HCT116 (cell line): ENCODE results near the gene FAM237B.
"Not testable (repeated sequence)": the region's sequence is repeated elsewhere in the genome, so short reads cannot be mapped to it uniquely, and the experiment has no call there.

Source experiments
- CTCF ChIP-seq, 3 experiments: fragments of 200-600 bp in 1 of 3; sonication (generic) in 1 of 3; IDR thresholded peaks in 2 of 3; conservative IDR thresholded peaks in 1 of 3; 2 replicates each; pipeline ENCODE4 v1.5.1; 2012 to 2017; ENCODE audit warnings: low read depth in 2 of 3, low read length in 2 of 3, antibody characterized with exemption in 1 of 3, borderline replicate concordance in 1 of 3, control low read depth in 1 of 3, mild to moderate bottlenecking in 1 of 3, mixed read lengths in 1 of 3, mixed run types in 1 of 3, moderate library complexity in 1 of 3; ENCODE audit not compliant: insufficient read depth in 1 of 3
- EZH2 ChIP-seq: fragments of 200-600 bp; sonication (generic); IDR thresholded peaks from 2 replicates; pipeline ENCODE4 v1.6.1; 2017; ENCODE audit warnings: antibody characterized with exemption, mixed run types
- POLR2AphosphoS5 ChIP-seq: IDR thresholded peaks from 2 replicates; pipeline ENCODE4 v1.6.1; 2011; ENCODE audit warnings: mild to moderate bottlenecking, low read depth, low read length, moderate library complexity
- RAD21 ChIP-seq: IDR thresholded peaks from 2 replicates; pipeline ENCODE4 v1.6.1; 2012; ENCODE audit warnings: low read depth, mild to moderate bottlenecking
- SIN3A ChIP-seq: IDR thresholded peaks from 2 replicates; pipeline ENCODE4 v1.6.1; 2012; ENCODE audit warnings: low read depth
- SP1 ChIP-seq: IDR thresholded peaks from 2 replicates; pipeline ENCODE4 v1.6.1; 2012; ENCODE audit warnings: low read depth
- YY1 ChIP-seq: IDR thresholded peaks from 2 replicates; pipeline ENCODE4 v1.6.1; 2011; ENCODE audit warnings: low read length, low read depth, moderate library complexity, mild to moderate bottlenecking; ENCODE audit not compliant: insufficient replicate concordance; ENCODE audit errors: extremely low read depth
- ZBTB33 ChIP-seq: IDR thresholded peaks from 2 replicates; pipeline ENCODE4 v1.6.1; 2011; ENCODE audit warnings: mild to moderate bottlenecking, low read length, moderate library complexity; ENCODE audit not compliant: insufficient replicate concordance; ENCODE audit errors: extremely low read depth
- TF ChIP-seq, protein P1 (sequence below): IDR thresholded peaks from 2 replicates; pipeline ENCODE4 v1.6.1; 2012; ENCODE audit warnings: low read depth

- TF ChIP-seq CTCF (IDR thresholded peaks at IDR 0.05 in 2 of 3, conservative IDR thresholded peaks at IDR 0.05 in 1 of 3; ENCODE audit: borderline replicate concordance in 1 of 3, insufficient read depth in 1 of 3, low read depth in 2 of 3, low read length in 2 of 3); POLR2AphosphoS5; YY1; RAD21; ZBTB33; EZH2; SIN3A; SP1: not testable (repeated sequence)
- TF ChIP-seq, protein P1, sequence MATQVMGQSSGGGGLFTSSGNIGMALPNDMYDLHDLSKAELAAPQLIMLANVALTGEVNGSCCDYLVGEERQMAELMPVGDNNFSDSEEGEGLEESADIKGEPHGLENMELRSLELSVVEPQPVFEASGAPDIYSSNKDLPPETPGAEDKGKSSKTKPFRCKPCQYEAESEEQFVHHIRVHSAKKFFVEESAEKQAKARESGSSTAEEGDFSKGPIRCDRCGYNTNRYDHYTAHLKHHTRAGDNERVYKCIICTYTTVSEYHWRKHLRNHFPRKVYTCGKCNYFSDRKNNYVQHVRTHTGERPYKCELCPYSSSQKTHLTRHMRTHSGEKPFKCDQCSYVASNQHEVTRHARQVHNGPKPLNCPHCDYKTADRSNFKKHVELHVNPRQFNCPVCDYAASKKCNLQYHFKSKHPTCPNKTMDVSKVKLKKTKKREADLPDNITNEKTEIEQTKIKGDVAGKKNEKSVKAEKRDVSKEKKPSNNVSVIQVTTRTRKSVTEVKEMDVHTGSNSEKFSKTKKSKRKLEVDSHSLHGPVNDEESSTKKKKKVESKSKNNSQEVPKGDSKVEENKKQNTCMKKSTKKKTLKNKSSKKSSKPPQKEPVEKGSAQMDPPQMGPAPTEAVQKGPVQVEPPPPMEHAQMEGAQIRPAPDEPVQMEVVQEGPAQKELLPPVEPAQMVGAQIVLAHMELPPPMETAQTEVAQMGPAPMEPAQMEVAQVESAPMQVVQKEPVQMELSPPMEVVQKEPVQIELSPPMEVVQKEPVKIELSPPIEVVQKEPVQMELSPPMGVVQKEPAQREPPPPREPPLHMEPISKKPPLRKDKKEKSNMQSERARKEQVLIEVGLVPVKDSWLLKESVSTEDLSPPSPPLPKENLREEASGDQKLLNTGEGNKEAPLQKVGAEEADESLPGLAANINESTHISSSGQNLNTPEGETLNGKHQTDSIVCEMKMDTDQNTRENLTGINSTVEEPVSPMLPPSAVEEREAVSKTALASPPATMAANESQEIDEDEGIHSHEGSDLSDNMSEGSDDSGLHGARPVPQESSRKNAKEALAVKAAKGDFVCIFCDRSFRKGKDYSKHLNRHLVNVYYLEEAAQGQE = not testable (repeated sequence)
Observed at GRCh38 chr7:90350032-90350431, 28.9 kb upstream of the FAM237B start.
